NCI-H1417 (cell line): ENCODE results near the gene SLC37A1.

ENCODE experiments used
- DNase-seq, 3 experiments: peaks; one replicate each; lab custom pipeline; 2025; lab: John Stamatoyannopoulos, UW

Gene SLC37A1

DNA sequence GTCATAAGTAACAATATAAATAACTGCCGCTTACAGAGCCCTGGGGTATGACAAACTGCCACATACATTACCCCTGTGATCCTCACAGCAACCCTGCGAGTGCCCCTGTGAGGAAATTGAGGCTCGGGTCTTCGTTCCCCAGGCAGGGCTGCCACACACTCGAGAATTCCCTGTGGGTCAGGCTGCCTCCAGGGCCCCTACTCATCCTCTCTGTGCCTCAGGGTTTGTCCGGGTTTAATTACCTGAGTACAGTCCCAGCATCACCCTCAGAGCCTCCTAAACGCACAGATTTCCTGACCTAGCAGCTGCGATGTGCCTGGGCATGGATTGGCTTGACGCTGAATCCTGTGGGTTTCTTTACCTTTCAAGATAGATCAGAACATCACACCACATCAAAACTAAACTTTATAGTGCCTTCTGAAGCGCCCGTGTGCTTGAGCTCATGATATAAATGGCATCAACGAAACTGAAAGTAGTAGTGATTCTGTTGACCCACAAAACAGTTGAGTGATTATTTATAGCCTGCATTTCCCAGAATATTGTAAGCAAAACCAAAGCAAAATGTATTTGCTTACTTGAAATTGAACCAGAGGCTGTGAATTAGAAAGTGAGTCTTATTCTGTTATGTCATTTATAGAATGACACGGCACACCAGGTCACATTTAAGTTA lies 14.0 kb downstream of the SLC37A1 start:
- DNase-seq: peak in 2 of 3 experiments; percentile 19 to 36

- no peak for DNase-seq
Observed at GRCh38 chr21:42530167-42530518, 16.5 kb downstream of the SLC37A1 start.

DNA sequence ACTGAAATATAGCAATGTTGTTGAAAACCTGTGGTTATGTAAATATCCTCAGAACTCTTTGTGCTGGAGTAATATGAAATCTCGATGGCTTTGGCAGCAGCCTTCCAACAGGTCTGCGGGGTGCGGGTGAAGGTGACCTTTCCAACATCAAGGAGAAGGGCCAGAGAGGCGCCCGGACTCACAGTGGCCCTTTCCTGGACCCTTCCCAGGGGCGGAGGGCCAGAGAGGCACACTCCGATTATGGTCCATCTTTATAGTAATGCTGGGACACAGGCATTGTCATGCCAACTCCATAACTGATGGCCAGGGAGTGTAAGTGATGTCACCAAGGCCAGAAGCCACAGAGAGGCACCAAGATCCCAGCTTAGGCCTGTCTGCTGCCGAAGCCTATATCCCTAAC lies 18.1 kb downstream of the SLC37A1 start:
- DNase-seq: no peak

GRCh38 chr21:42532466-42533181 lies 19.0 kb downstream of the SLC37A1 start:
- peak in 2 of 3 experiments; percentile 28 to 60 for DNase-seq

GRCh38 chr21:42533306-42533962 lies 19.8 kb downstream of the SLC37A1 start:
- no peak for DNase-seq

- DNase-seq: no peak
Observed at GRCh38 chr21:42533963-42534355, 20.3 kb downstream of the SLC37A1 start.

DNA sequence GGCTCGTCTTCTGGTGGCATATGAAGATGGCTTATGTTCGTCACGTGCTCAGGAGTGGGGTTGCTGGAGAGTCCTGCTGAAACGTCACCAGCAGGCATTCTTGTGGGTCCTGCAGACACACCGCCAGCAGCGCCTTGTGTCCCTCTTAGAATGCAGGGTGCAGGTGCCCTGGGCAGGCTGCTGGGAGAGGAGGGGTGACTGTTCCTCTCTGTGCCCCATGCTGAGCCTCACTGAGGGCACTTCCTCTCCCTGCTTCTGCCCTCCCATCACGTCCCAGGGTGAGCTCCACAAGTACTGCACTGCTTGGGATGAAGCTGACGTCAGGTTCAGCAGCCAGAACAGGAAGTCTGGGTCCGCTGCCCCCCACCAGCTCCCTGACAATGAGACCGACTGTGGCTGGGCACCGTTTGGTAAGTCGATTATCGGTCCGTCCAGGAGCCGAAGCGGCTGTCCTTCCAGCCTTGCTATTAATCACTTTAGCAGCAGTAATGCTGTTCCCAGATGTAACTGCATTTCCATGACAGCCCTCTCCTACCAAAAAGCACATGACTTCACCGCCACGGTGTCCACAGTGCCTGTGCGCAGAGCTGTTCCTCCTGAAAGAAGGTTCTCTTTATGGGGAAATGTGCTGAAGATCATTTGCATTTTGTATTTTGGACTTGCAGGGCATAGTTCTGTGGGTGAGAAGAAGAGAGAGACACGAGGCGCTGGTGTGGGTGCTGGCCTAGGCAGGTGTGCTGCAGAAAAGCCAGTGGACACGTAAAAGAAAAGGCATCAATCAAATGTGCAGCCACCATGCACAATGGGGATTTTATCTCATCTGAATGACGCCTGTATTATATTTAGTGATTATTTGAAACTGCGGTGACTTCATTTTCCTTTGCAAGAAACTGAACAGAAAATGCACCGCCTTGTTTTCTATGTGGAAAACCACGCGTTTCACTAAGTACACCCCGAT lies 21.0 kb downstream of the SLC37A1 start:
- peak in 2 of 3 experiments; percentile 50 to 66 for DNase-seq

DNA sequence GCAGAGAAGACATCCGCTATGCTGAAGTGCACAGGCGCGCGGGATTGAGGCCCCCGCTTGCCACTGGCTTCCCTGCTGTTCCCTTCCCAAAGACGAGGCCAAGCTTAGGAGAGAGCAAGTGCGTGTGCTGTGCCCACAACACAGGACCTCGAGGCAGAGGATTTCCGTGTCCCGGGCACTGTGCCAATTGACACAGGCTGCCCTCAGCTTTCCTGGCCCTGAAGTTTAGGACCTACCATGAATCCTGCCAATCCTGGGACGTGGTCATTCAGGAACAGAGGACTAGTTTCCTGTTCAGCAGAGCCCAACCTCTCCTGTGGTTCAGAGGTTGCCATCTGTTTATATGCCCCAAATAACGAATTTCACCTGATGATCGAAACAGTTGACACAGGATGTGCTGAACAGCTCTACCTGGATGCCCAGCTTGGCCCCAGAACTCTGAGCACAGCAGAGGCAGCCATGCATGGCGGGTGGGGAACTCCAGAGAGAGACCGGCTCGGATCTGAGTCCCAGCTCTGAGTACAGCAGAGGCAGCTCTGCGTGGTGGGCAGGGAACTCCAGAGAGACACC lies 22.0 kb downstream of the SLC37A1 start:
- no peak for DNase-seq

- DNase-seq: no peak
Observed at GRCh38 chr21:42536601-42537000, 22.9 kb downstream of the SLC37A1 start.

GRCh38 chr21:42537106-42537742 lies 23.6 kb downstream of the SLC37A1 start:
- peak in 2 of 3 experiments; percentile 25 to 64 for DNase-seq

- peak in 2 of 3 experiments; percentile 83 to 92 for DNase-seq
Observed at GRCh38 chr21:42538479-42539275, 25.0 kb downstream of the SLC37A1 start.

GRCh38 chr21:42539342-42539741 lies 25.7 kb downstream of the SLC37A1 start:
- DNase-seq: no peak

DNA sequence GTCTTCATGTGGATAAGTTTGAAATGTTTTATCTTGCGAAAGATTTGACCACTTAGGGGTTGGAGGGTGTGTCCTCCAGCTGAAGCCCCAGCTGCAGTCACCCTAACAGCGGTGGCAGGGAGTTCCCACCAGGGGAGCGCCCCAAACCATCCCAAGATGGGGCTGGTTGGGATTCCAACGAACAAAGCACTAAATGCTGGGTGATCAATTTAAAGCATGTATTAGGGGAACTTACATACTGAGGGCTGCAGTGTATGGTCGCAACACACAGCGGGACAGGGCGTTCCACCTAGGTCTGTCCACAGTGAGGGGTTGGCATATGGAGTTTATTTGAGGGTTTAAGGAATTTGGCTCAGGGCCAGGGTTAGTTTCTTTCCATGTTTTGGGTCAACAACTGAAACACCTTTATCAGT lies 26.3 kb downstream of the SLC37A1 start:
- peak in 1 of 3 experiments; percentile 13 for DNase-seq

GRCh38 chr21:42540396-42540795 lies 26.7 kb downstream of the SLC37A1 start:
- no peak for DNase-seq

DNA sequence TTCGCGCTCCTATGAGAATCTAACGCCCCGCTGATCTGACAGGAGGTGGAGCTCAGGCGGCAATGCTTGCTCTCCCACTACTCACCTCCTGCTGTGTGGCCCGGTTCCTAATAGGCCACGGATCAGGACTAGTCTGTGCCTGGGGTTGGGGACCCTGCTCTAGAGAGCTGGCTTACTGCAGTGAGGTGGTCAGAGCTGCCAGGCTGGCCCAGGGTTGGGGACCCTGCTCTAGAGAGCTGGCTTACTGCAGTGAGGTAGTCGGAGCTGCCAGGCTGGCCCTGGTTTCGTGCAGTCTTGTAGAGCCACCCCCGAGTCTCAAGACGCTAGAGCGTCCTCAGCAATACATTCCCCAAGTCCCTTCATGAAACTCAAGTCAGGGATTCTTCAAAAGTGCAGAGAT lies 27.5 kb downstream of the SLC37A1 start:
- no peak for DNase-seq

DNA sequence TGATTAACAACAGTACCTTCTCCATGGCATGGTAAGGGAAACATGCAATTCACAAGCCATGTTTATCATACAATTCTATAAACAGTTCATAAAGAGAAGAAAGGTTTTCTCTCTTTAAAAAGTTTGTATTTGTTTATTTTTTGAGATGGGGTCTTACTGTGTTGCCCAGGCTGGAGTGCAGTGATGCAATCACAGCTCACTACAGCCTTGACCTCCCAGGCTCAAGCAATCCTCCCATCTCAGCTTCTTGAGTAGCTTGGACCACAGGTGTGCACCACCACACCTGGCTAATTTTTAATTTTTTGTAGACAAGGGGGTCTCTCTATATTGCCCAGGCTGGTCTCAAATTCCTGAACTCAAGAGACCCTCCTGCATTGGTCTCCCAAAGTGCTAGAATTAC lies 28.0 kb downstream of the SLC37A1 start:
- DNase-seq: no peak

DNA sequence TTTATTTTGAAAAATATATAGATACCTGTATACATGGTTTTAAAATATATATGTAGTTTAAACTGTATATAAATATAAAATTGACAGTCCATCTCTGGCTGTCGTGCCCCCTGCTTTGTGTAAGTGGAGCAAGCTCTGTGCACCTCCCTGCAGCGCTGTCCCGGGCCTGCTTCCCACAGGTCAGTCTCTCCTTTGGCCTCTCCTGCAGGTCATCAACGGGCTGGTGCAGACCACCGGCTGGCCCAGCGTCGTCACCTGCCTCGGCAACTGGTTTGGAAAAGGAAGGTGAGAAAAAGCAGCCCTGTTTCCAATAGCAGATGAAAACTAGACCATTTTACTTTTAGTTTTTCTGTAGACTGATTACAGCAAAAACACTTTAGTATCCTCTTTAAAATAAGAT lies 28.5 kb downstream of the SLC37A1 start:
- no peak for DNase-seq

DNA sequence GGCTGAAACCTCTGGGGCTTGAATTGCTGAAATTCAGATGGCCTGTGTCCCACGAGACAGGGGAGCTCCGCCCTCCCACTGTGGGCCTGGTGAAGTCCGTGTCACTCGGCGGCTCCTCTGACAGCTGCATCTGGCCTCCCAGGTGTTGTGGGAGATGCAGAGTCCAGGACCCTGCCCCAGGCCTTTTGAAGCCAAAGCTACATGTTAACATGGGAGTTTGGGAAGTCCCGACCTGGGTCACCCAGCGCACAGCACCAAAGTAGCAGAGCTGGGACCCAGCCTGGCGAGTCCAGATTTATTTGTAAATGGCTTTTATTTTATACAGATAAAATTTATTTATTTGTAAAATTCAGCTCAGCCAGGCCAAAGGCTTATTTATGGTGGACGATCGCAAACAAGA lies 28.9 kb downstream of the SLC37A1 start:
- DNase-seq: no peak

DNA sequence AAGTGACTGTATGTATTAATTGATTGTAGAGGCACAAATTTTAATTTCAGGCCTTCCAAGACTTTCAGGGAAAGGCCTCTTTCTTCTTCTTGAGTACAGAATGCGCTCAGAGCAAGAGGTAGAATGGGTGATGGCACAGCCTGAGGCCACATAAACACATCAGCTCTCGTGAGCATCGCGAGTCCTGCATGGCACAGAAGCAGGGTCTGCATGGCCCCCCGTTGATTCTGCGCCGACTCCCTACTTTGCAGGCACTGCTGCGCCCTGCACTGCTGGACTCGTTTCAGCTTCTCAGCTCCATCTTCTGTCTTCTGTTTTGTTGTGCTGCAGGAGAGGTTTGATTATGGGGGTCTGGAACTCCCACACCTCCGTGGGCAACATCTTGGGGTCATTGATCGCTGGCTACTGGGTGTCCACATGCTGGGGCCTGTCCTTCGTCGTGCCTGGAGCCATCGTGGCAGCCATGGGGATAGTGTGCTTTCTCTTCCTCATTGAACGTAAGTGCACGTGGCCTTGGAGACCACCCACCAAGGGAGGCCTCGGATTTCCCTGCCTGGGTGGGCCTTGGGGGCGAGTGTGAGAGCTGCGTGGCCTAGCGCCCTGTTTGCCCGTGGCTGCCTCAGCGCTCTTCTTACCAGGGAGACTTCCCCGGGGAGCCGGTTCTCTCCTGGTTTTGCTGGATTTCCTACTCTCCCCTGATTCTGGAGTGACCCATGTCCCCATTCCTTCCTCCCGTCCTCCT lies 29.6 kb downstream of the SLC37A1 start:
- DNase-seq: no peak

- no peak for DNase-seq
Observed at GRCh38 chr21:42544544-42544943, 30.9 kb downstream of the SLC37A1 start.
